Osteoblast (primary cell): ENCODE results near the gene GRID2IP. TPM values are rescaled to one million over a fixed set of nuclear protein-coding genes. Genes with fewer than 3 reads are reported as not detected.
"Not testable (repeated sequence)": the region's sequence is repeated elsewhere in the genome, so short reads cannot be mapped to it uniquely, and the experiment has no call there.

Source experiments
- DNase-seq: peaks from one replicate; pipeline ENCODE4 v3.0.0; 2011; ENCODE audit warnings: low spot score, mixed read lengths; ENCODE audit not compliant: insufficient read length; ENCODE audit errors: missing footprints
- H2AFZ ChIP-seq: 2 replicates; pipeline ENCODE4 v1.6.0; 2011; ENCODE audit warnings: mild to moderate bottlenecking, low read length
- H3K27ac ChIP-seq: 2 replicates; pipeline ENCODE4 v1.5.1; 2011; ENCODE audit warnings: mild to moderate bottlenecking, low read depth, low read length, moderate library complexity
- H3K27me3 ChIP-seq: 2 replicates; pipeline ENCODE4 v1.6.0; 2012; ENCODE audit warnings: mild to moderate bottlenecking, control low read depth, inconsistent platforms, low read length, moderate library complexity; ENCODE audit not compliant: insufficient read depth
- H3K36me3 ChIP-seq: 2 replicates; pipeline ENCODE4 v1.5.1; 2011; ENCODE audit warnings: mild to moderate bottlenecking, low read length, control low read depth, moderate library complexity; ENCODE audit not compliant: insufficient read depth
- H3K4me1 ChIP-seq: 2 replicates; pipeline ENCODE4 v1.5.1; 2011; ENCODE audit warnings: mild to moderate bottlenecking, low read length, control low read depth, moderate library complexity; ENCODE audit not compliant: insufficient read depth
- H3K4me2 ChIP-seq: 2 replicates; pipeline ENCODE4 v1.6.0; 2011; ENCODE audit warnings: mild to moderate bottlenecking, low read length; ENCODE audit not compliant: insufficient read depth
- H3K4me3 ChIP-seq: fragments of 200-600 bp; sonication (generic); 3 replicates; pipeline ENCODE4 v1.5.1; 2012; ENCODE audit warnings: mild to moderate bottlenecking, low read length, inconsistent platforms; ENCODE audit not compliant: insufficient read depth
- H3K79me2 ChIP-seq: 2 replicates; pipeline ENCODE4 v1.6.0; 2012; ENCODE audit warnings: mild to moderate bottlenecking, low read length, control low read depth, inconsistent platforms; ENCODE audit not compliant: insufficient read depth
- H3K9me3 ChIP-seq: 2 replicates; pipeline ENCODE4 v1.5.1; 2011; ENCODE audit warnings: low read depth, low read length, control low read depth
- H4K20me1 ChIP-seq: 2 replicates; pipeline ENCODE4 v1.6.0; 2012; ENCODE audit warnings: mild to moderate bottlenecking, low read length, control low read depth; ENCODE audit not compliant: insufficient read depth
- CTCF ChIP-seq: IDR thresholded peaks from 2 replicates; pipeline ENCODE4 v1.5.1; 2011; ENCODE audit warnings: mild to moderate bottlenecking, low read depth, low read length, moderate library complexity; ENCODE audit errors: extremely low read depth
- total RNA-seq: library from RNA; depleted of rRNA; stranded (reverse); fragments of >200 nt; gene quantifications from 2 replicates; pipeline ENCODE4 v1.2.3, GENCODE V29; 2012

GRID2IP gene
- total RNA-seq, 1 donor: not detected

GRCh38 chr7:6589151-6589828, 38.0 kb upstream of the GRID2IP start:
- H3K9me3 ChIP-seq: no peaks in the 10 kb centered on the region
- DNase-seq: peak; percentile 81
- H3K27me3 ChIP-seq: no peaks in the 10 kb centered on the region
- H3K4me1 ChIP-seq: peaks cover 5% of the 10 kb centered on the region
- H3K36me3 ChIP-seq: peaks cover 26% of the 10 kb centered on the region
- no peak for TF ChIP-seq CTCF
- peaks cover 14% of the 10 kb centered on the region for H3K79me2 ChIP-seq
- no peaks in the 10 kb centered on the region for H4K20me1 ChIP-seq
- H3K4me3 ChIP-seq: peak overlapping the region; percentile 57
- H2AFZ ChIP-seq: peak overlapping the region; percentile 65
- no peak overlapping the region for H3K27ac ChIP-seq
- H3K4me2 ChIP-seq: peak overlapping the region; percentile 80

DNA sequence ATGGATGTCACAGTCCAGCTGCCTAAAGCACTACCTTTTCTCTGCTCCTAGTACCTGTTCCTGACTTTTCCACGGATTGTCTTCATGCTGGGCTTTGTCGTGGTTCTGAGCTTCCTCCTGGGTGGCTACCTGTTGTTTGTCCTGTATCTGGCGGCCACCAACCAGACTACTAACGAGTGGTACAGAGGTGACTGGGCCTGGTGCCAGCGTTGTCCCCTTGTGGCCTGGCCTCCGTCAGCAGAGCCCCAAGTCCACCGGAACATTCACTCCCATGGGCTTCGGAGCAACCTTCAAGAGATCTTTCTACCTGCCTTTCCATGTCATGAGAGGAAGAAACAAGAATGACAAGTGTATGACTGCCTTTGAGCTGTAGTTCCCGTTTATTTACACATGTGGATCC, 37.3 kb upstream of the GRID2IP start:
- H2AFZ ChIP-seq: no peak overlapping the region

GRCh38 chr7:6585746-6586432, 34.6 kb upstream of the GRID2IP start:
- not testable (repeated sequence) for H3K4me3 ChIP-seq, H3K4me2 ChIP-seq, H2AFZ ChIP-seq, H3K9me3 ChIP-seq, H4K20me1 ChIP-seq, DNase-seq, H3K79me2 ChIP-seq, H3K27me3 ChIP-seq, H3K4me1 ChIP-seq, H3K27ac ChIP-seq
- H3K36me3 ChIP-seq: peaks cover 35% of the 10 kb centered on the region

More for the DNA sequence above, 37.3 kb upstream of the GRID2IP start:
- H3K36me3 ChIP-seq: peaks cover 19% of the 10 kb centered on the region
- H4K20me1 ChIP-seq: no peaks in the 10 kb centered on the region
- no peak for DNase-seq
- peaks cover 5% of the 10 kb centered on the region for H3K4me1 ChIP-seq
- H3K4me2 ChIP-seq: no peak overlapping the region
- H3K79me2 ChIP-seq: peaks cover 14% of the 10 kb centered on the region
- no peaks in the 10 kb centered on the region for H3K9me3 ChIP-seq
- TF ChIP-seq CTCF: no peak
- H3K27me3 ChIP-seq: no peaks in the 10 kb centered on the region
- H3K27ac ChIP-seq: no peak overlapping the region
- H3K4me3 ChIP-seq: no peak overlapping the region

DNA sequence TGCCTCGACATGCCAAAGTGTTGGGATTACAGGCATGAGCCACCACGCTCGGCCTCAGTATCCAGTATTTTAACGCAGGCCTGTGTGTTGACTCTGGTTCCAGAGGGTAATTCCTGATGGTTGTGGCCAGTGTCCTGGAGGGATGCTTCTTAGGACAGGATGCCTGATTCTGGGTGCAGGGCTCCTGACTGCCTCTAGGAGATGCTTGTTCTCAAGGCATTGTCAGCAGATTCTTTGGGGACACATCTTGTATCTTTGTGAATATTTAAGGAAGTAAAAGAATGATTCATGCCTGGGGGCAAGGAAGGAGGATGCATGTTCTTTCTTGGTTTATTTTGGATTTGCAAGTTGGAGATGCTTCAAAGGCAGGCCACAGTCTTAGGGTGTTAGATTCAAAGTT, 28.2 kb upstream of the GRID2IP start:
- Histone ChIP-seq H3K36me3 (peaks cover 32% of the 10 kb centered on the region), H3K4me1 (peaks cover 2% of the 10 kb centered on the region), H3K27me3 (no peaks in the 10 kb centered on the region), H3K27ac (no peak overlapping the region), H3K9me3 (no peaks in the 10 kb centered on the region), H3K79me2 (no peaks in the 10 kb centered on the region), H3K4me2 (no peak overlapping the region), H2AFZ (no peak overlapping the region), H3K4me3 (no peak overlapping the region), H4K20me1 (no peaks in the 10 kb centered on the region)
- TF ChIP-seq CTCF: peak; percentile 36
- DNase-seq: peak; percentile 86
